Inferior parietal cortex (tissue), 1 donor: ENCODE data around the gene TULP1.

Experiments used
- DNase-seq: peaks from one replicate; pipeline ENCODE4 v3.0.0-alpha.2; 2016; ENCODE audit errors: extremely low spot score

Gene TULP1

DNA sequence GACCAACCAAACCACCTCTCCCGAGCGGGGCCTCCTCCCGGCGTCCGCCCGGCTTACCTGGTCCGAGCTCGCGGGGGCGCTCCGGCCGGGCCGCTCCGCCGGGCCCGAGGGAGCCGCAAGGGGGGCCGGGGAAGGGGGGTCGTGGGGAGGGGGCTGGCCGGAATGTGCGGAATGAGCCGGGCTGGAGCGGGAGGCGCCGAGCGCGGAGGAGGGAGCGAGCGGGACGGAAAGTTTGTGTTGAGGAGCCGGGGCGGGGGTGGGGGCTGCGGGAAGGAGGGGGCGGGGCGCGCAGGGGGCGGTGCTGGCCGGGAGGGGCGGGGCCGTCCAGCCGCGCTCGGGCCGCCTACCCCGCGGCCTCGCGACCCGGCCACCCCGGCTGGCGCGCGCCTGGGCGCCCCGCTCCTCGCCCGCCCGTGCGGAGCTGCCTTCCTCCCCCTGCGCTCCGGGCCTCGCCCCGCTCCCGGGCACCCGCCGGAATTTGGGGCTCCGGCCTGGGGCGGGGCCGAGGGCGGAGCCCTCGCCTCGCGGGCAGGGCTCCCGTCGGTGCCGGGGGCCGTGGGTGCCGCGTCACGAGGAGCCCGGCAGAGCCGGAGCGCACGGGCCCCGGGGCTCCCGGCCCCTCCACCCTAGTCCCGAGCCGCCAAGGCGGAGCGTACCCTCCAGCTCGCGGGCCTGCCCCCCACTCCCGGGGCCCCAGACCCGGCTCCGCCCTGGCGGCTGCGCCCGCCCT, 15.7 kb downstream of the TULP1 start, which contains the start of gene TEAD3:
TSS of gene TEAD3 (minus strand) at position 239 of the 730 bp plus-strand sequence.
- no peak for DNase-seq

GRCh38 chr6:35496036-35496840, 16.5 kb downstream of the TULP1 start:
- DNase-seq: no peak

DNA sequence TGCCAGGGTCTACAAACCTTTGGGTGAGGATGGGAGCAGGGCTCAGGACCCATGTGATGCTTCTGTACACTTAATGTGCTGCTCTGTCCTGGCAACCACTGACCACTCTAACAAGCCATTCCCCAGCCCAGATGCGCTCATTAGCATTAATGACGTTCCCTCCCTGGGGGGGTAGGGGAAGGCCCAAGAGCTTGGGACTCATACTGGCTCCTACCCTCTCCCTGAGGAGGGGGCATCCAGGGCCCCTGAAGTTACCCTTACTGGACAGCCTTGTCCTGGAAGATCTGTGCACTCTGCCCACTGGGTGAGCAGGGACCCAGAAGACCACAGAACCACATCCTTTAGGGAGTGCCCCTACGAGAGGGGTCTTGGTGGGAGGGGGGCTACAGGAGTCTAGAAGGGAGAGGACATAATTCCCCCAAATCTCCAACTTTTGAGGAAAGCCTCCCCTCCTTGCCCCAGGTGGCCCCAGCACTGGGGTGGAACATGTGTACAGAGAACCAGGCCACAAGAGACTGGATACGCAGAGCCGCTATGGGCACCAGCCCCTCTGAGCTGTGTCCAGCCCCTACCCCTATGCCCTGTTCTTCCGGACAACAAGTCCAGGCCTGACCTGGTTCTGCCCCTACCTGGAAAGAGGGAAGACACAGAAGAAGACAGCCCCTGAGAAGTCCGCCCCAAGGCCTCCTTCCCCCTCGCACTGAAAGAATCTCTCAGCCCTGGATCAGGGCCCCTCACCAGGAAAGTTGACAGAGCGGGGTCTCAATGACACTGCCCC, 17.2 kb downstream of the TULP1 start:
- DNase-seq: no peak

GRCh38 chr6:35494161-35494563, 18.5 kb downstream of the TULP1 start:
- DNase-seq: no peak

DNA sequence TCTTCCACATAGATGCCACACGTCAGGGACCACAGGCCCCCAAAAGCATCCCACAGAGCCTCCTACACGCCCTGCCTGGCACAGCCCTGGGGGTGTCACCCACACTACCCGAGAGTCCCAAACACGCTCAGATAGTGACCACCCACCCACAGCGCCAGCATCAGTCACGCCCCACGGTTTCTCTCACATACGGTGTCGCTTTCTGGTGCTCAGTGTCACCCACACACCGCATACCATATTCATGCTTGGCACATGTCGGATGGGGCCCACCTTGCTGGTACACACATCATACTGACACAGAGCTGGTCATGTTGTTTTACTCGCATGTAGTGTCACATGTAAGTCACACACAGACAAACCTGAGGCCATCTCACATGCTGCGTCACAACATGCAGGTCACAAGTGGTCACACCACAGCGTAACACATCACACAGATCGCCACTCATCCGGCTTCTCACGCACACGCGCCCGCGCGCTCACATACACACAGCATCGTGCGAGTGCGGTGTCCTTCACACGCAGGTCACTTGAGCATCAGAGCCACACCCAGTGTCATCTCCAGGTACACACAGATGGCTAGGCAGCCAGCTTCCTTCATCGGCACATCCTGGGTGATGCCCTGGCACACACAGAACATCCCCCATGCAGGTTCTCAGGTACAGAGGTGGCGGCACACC, 19.3 kb downstream of the TULP1 start:
- DNase-seq: no peak

DNA sequence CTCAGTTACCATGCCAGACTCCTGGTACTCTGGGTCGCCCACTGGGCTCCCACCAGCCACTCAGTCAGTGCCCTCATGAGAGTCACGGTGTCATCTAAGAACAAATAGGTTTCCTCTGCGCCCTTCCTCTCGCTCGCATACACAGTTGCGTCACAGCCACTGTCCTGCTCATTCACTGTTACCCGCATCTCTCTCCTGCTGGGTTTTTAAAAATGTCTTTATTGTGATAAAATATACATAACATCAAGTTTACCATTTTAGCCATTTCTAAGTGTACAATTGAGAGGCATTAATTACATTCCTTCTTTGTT, 19.8 kb downstream of the TULP1 start:
- DNase-seq: no peak

- no peak for DNase-seq
Observed at GRCh38 chr6:35492258-35492973, 20.3 kb downstream of the TULP1 start.

GRCh38 chr6:35491558-35492257, 21.0 kb downstream of the TULP1 start:
- no peak for DNase-seq

DNA sequence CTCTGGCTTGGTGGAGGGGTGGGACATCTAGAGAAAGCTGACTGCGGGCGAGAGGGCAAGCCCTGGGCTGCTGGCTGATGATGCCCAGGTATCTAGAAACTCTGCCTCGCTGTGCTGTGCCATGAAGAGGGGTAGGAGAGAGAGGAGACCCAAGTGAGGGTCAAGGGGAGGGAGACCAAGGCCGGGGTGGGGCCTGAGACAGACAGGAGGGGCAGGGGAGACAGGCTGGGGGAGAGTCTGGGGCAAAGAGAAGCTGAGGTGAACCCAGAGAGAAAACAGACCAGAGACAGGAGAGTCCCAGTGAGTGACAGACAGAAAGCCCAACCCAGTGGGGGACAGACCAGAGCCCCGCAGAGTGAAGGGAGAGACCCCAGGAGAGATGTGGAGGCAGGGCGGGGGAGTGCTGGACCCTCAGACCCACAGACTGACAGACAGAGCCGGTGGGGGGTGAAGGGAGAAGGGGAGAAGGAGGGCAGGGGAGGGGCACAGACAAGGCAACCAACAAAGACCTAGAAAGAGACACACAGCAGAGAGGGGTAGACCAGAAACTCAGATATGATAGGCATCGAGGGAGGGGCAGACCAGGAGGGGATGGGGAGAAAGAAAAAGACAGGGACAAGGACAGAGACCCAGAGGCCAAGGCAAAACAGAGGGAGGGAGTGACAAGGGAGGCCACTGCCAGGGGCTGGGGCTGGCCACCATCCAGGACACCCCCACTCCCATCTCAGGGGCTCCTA, 21.7 kb downstream of the TULP1 start:
- DNase-seq: no peak

GRCh38 chr6:35489995-35490791, 22.5 kb downstream of the TULP1 start:
- DNase-seq: no peak

DNA sequence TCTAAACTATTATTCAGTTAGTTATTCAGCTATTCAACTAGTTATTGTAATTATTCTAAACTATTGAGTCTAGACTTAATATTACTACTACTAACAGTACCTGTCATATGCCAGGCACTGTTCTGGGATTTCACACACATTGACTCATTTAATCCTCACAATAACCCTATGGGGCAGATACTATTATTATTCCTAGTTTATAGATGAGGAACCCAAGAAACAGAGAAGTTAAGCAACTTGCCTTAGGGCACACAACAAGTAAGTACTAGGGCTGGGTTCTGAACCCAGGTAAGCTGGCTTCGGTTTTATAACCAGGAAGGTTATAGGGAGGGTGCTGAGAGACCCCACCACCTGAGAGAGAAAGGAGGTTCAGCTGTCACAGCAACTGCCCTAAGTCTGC, 23.6 kb downstream of the TULP1 start:
- DNase-seq: no peak

- DNase-seq: no peak
Observed at GRCh38 chr6:35488517-35488862, 24.2 kb downstream of the TULP1 start.

DNA sequence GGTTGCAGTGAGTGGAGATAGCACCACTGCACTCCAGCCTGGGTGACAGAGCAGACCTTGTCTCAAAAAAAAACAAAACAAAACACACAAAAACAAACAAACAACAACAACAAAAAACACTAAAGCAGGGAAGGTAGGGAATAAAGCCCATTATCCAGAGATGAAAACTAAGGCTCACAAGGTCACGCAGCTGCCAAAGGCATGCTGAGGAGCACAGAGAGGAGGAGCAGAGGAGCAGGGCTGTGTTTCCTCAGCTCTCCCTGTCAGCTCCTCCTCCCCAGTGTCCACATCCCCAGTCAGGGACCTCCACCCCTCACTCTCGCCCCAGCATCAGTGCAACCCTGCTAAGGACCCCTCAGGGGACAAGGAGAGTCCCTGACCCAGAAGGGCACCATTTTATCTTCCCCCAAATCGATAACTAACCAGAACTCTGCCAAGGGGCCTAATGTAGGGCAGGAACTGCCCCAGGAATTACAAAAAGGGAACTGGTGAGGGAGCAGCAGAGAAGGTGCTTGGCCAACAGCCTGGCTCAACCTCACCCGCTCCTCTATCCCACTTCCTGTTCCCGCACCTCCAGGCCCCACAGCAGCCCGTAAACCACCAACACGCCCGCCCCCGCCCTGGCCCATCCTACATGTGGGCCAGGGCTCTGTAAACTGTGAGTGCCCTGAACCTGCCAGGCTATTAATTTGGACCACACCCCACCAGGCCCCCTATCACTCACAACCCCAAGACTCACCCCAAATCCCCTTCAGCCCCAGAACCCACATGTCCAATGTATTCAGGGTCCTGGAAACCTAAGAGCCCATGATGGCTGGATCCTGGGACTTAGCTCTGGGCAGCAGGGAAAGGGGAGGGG, 24.8 kb downstream of the TULP1 start:
- DNase-seq: no peak

GRCh38 chr6:35486005-35486925, 26.4 kb downstream of the TULP1 start:
- no peak for DNase-seq

- no peak for DNase-seq
Observed at GRCh38 chr6:35485402-35485877, 27.3 kb downstream of the TULP1 start.

DNA sequence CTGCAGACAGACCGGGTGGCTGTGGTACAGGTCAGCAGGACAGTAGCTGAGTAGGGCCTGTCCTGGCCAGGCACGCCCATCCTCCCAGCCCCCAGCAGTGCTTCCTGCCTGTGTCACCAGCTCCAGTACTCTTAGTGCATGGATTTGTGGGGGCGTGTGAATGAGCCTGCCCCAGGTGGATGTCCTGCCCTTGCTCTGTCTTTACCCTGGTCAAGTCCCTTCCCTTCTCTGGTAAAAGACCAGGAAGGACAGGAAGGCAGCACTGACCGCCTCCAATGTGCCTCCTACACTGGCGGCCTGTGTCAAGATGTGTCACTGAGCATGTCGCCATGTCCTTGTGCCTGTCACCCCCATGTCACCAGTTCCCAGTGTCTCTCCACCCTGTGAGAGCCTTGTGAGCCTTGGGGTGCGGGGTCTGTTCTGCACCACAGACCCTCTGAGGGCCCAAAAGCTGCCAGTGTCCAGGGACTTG, 27.7 kb downstream of the TULP1 start:
- no peak for DNase-seq
